Activated T-cell treated with anti-CD3 and anti-CD28 coated beads for 48 hours (primary cell): ENCODE results near the gene PLEKHH1.
"Not testable (repeated sequence)": the region's sequence is repeated elsewhere in the genome, so short reads cannot be mapped to it uniquely, and the experiment has no call there.

Experiments used
- DNase-seq: peaks from one replicate; pipeline ENCODE4 v3.0.0-alpha.2; 2020; ENCODE audit warnings: low read depth

The PLEKHH1 gene

DNA sequence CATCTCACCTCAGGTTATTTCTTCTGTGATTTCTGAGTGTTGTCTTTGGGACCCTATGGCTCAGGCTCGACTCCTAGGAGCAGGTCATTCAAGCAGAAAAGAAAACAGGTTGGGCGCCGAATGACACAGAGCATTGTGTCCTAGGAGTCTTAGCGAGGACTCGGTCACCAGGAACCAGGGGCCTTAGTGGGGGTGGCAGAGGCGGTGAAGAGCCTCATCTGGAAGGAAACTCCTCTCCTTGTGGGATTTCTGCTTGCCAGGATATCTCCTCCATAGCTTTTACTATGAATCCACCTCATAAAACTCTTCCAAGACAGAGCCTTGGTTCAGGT is 630 bp downstream of the PLEKHH1 start:
- no peak for DNase-seq

DNA sequence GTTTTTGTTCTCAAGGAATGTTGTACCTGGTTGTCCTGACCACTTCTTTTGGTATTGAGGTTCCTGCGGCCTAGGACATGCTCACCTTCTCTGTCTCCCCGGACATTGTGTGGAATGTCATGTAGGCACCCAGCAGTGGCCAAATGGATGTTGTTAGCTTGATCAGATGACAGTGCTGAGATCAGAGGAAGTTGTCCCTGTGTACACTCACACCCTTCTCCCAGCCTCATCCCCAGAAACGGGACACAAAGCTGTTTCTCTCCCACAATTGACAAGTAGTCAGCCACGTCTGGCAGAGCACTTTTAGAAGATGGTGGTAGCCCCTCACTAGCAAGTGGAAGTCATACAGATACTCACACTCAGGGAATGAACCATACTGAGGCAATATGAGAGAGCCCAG is 3.0 kb downstream of the PLEKHH1 start:
- DNase-seq: no peak

GRCh38 chr14:67537736-67538135 is 4.6 kb downstream of the PLEKHH1 start:
- DNase-seq: no peak

DNA sequence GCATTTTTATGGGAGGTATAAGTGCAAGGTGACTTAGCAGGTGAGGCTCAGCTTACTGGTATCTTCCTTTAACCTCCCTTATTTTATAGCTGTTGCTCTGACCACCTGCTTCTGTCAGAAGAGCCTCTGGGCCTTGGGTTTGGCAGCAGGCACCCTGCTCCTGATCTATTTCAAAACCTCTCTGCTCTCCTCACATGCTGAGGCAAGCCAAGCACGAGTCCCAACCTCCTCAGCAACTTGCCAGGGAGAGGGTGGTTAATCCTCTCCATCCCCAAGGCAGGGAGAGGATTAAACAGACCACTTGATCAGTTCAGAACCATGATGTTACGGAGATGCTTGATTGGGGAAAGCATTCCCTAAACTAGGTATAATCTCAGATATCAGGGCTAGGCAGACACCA is 5.4 kb downstream of the PLEKHH1 start:
- no peak for DNase-seq

DNA sequence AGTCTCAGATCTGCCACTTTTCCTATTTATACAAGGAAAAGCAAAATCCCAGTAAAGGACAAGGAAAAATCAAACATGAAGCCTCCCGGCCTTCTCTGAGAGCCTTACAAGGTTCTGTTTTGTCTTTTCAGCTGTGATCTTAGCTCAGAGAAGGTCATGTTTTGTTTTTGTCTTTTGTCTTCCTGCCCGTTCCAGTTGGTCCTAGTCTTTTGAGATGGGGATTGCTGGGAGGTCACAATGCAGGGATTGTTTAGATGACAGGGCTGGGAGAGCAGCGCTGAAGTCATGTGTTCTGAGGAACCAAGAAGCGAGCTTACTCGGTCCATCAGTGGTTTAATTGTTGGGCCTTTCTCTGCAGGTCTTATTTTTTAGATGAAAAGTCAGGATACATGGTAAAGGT is 6.0 kb downstream of the PLEKHH1 start:
- DNase-seq: no peak

DNA sequence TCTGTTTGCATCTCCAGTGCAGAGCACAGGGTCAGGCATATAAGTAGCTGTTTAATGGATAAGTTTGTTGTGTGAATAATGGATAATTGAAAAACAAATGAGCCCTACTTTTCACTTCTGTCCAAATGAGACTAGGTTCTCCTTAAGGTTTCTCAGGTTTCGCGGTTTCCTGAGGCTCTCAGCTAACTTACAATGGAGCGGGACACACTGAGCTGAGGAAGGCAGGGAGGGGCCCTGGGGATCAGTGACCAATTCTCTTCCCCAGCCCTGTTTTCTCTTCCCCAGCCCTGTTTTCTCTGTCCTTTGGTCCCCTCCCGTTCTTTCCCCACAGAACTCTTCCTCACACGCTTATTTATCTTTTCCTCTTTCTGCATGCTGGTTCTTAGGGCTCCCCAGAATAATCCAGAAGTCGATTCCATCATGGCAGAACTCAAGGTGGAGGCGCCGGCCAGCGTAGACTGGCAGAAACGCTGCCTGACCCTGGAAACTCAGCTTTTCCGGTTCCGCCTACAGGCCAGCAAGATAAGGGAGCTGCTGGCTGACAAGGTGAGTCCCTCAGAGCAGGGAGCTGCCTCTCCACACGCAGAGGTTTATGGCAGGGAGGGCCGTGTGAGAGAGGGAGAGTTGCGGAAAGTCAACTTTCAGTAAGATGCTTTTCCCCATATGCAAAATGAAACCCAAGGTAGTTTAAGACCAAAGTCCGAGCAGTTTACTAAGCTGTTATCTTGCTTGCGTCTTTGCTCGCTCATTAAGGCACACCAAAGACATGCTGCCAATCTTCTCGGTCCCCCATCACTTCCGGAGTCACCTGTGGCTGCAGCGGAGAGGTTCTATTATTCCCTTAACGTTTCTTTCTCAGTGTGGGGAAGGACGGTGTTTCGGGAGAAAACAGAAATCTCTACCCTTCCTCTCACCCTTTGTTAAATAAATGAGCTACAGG is 8.6 kb downstream of the PLEKHH1 start:
- DNase-seq: no peak

DNA sequence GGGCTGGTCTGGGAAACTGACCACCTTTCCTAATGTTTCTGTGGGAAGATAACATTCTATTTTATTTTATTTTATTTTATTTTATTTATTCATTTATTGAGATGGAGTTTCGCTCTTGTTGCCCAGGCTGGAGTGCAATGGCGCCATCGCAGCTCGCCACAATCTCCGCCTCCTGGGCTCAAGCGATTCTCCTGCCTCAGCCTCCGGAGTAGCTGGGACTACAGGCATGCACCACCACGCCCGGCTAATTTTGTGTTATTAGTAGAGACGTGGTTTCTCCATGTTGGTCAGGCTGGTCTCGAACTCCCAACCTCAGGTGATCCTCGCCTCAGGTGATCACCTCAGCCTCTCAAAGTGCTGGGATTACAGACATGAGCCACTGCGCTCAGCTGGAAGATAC is 9.5 kb downstream of the PLEKHH1 start:
- DNase-seq: not testable (repeated sequence)

DNA sequence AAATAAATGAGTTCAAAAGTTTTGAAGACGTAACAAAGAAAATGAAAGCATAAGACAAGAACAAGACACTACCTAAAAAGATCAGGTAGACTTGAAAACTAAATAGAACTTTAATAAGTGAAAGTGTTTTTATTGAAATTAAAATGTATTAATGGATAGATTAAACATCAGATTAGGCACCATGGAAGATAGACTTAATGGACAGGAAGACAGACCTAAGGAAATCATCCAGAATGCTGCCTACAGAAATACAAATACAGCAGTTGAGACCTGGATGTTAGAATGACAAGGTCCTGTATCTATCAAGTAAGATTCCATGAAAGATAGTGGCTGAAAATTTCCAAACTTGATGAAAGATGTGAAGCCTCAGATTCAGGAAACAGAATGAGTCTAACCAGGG is 11.5 kb downstream of the PLEKHH1 start:
- DNase-seq: no peak

- no peak for DNase-seq
Measured at GRCh38 chr14:67547224-67547780, 14.2 kb downstream of the PLEKHH1 start.

DNA sequence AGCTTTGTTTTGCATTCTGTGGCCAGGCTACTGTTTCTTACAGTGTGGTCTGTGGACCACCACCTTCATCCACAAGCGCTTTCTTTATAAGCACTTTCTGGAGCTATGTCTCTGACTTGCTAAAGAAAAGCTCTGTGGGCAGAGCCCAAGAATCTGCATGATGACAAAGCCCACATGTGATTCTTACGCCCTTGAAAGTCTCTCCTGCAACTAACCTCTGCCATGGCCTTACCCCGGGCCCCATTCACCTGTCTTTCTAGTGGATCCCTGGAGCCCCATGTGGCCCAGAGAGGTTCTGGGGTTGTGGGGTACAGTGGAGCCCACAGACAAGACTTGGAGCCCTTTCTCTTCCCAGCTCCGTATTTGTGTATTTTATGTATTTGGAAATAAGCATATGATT is 16.6 kb downstream of the PLEKHH1 start:
- no peak for DNase-seq

- no peak for DNase-seq
Measured at GRCh38 chr14:67551123-67551522, 18.0 kb downstream of the PLEKHH1 start.

DNA sequence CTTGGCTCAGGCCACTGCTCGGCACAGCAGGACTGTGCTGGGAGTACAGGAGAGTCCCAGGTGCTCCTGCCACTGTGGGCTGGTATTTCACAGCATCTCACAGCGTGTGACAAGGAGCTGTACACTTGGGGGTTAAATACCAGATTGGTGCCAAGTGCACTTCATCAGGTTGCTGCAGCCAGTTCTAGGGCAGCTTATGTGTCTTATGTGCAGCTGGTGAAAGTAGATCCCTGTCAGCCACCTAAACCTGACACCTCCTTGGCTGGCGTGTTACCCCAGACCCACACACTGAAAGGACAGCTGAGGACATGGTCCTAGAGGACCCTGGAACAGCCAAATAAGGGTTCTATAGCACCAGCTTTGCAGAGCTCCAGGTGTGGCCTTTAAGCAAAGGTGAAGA is 18.9 kb downstream of the PLEKHH1 start:
- no peak for DNase-seq

- DNase-seq: no peak
Measured at GRCh38 chr14:67553547-67553946, 20.5 kb downstream of the PLEKHH1 start.

- DNase-seq: no peak
Measured at GRCh38 chr14:67554341-67554740, 21.3 kb downstream of the PLEKHH1 start.

DNA sequence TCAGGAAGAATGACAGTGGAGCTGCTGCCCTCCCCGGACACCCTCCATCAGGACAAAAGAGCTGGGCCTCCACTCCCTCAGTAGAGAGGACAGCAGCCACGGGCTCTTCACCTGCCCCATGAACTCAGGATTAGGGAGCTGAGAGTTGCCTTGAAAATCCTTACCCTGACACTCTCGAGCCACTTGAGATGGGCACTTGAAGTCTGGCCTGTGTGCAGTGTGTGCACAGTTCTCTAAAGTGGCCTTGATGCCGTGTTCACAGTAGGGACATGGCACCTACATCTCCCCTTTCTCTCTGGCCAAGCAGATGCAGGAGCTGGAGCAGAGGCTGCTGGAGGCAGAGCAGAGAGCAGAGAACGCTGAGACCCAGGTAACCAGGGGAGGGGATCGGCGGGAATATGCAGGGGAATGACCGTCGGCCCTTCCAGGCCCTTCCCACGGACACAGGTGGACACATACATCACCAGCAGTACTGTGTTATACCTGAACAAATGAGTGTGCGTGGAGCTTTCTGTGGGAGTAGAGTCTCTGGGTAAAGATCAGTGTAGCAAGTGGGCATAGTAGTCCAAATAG is 22.5 kb downstream of the PLEKHH1 start:
- no peak for DNase-seq

DNA sequence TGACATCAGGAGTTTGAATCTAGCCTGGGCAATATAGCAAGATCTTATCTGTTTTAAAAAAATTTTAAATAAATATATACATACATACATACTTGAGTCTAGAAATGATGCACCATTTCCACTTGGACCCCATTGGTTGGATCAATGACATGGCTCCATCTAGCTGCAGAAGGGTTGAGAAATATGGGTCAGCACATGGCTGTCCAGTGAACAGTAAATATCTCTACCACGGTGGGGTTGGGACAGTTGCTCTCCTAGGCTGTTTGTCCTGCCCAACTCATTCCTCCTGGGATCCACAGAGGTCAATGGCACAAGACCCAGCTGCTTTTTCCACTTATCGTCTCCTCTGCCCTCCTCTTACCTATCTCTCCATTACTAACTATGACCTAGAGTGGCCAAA is 23.6 kb downstream of the PLEKHH1 start:
- DNase-seq: no peak

GRCh38 chr14:67557118-67557517 is 24.0 kb downstream of the PLEKHH1 start:
- DNase-seq: no peak

DNA sequence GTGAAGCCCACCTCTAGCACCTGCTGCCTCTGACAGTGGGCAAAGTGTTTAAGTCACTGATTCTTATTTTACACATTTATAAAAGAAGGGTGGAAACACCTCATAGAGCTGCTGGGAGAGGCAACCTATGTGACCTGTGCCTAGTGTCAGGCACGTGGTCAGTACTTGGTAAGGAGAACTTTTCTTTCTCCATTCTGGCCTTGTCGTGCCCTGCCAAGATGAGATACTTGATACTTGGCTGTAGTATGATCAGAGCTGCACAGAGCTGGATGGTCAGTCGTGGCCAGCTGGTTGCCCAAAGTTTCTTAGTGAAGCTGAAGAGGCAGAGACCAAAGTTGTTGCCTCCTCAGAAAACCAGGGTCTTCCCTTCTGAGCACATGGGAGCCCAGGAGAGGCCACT is 24.6 kb downstream of the PLEKHH1 start:
- DNase-seq: no peak

GRCh38 chr14:67559639-67560038 is 26.5 kb downstream of the PLEKHH1 start:
- DNase-seq: no peak

GRCh38 chr14:67562025-67562775 is 29.1 kb downstream of the PLEKHH1 start:
- DNase-seq: no peak

DNA sequence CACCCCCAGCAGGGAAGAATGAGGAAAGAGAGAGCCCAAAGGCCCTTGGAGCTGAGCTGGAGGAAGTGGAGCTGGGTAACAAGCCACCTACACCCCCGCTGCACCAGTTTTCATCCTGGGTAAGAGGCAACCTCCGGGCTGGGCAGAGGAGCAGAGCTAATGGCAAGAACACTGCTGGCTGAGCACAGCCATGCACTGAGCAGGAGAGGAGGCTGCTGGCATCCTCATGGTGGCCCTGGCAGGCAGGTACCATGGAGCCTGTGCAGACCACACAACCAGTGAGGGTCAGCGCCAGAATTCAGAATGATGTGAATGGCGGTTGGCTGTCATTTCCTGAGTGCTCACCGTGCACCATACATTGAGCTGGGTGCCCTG is 29.7 kb downstream of the PLEKHH1 start:
- no peak for DNase-seq

DNA sequence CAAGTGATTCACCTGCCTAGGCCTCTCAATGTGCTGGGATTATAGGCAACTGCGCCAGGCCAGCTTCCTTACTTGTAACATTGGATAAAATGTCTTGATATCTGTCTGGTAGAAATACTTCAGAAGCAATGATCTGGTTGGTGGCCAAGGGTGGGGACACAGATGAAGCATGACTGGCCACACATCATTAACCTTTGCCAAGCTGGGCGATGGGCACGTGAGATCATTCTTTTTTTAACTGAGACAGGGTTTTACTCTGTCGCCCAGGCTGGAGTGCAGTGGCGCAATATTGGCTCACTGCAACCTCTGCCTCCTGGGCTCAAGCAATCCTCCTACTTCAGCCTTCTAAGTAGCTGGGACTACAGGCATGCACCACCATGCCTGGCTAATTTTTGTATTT is 31.1 kb downstream of the PLEKHH1 start:
- DNase-seq: no peak

DNA sequence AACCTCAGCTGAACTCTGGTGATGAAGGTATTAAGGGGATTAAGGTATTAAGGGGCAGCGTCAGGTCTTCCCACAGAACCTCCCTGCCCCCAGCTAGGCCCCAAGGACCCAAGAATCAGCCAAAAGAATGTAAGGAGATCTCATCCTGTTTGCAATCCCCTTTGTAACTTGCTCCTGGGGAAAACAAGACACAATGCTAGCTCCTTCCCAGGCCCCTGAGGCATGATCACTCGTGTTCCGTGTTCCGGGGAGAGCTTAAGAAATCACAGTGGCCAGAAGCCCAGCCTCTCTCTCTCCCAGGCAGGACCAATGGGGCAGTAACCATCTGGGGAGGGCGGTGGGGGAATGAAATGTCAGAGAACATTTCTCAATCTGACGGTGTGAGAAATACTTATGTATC is 33.8 kb downstream of the PLEKHH1 start:
- DNase-seq: no peak
